Neural cell (in vitro differentiated cells): ENCODE data around the gene OR51G1. TPM values are rescaled to one million over a fixed set of nuclear protein-coding genes. Genes with fewer than 3 reads are reported as not detected.

Experiments used
- H2AFZ ChIP-seq: fragments of 200-600, 300-800 bp; sonication (generic), shearing (Covaris generic); 2 replicates; pipeline ENCODE4 v1.6.0; 2014; ENCODE audit warnings: low read depth, mild to moderate bottlenecking, antibody characterized with exemption, low read length, moderate library complexity
- H3F3A ChIP-seq: fragments of 200-600 bp; shearing (Covaris generic); 2 replicates; pipeline ENCODE4 v1.6.1; 2016; ENCODE audit warnings: mild to moderate bottlenecking, moderate library complexity, mixed read lengths, antibody characterized with exemption, low read length; ENCODE audit not compliant: insufficient read depth, poor library complexity, severe bottlenecking
- H3K27ac ChIP-seq: fragments of 200-600, 300-800 bp; sonication (generic), shearing (Covaris generic); 2 replicates; pipeline ENCODE4 v1.5.1; 2014; ENCODE audit warnings: mild to moderate bottlenecking, low read length, moderate library complexity
- H3K27me3 ChIP-seq: fragments of 300-800, 200-600 bp; sonication (generic), shearing (Covaris generic); 2 replicates; pipeline ENCODE4 v1.6.0; 2014; ENCODE audit warnings: mild to moderate bottlenecking, low read depth, low read length, moderate library complexity; ENCODE audit not compliant: insufficient read depth
- H3K36me3 ChIP-seq: fragments of 300-800, 200-600 bp; sonication (generic), shearing (Covaris generic); 2 replicates; pipeline ENCODE4 v1.5.1; 2014; ENCODE audit warnings: mild to moderate bottlenecking, antibody characterized with exemption, low read length, moderate library complexity; ENCODE audit not compliant: insufficient read depth
- H3K4me2 ChIP-seq: fragments of 300-800, 200-600 bp; sonication (generic), shearing (Covaris generic); 2 replicates; pipeline ENCODE4 v1.6.0; 2014; ENCODE audit warnings: mild to moderate bottlenecking, low read length
- H3K4me3 ChIP-seq: fragments of 300-800, 200-600 bp; sonication (generic), shearing (Covaris generic); 2 replicates; pipeline ENCODE4 v1.5.1; 2014; ENCODE audit warnings: mild to moderate bottlenecking, low read length, moderate library complexity
- H3K79me2 ChIP-seq: fragments of 200-600 bp; shearing (Covaris generic); replicated peaks from 2 replicates; pipeline ENCODE4 v1.6.0; 2014; ENCODE audit warnings: mild to moderate bottlenecking, low read length, moderate library complexity; ENCODE audit not compliant: insufficient read depth
- H3K9ac ChIP-seq: fragments of 300-800, 200-600 bp; sonication (generic), shearing (Covaris generic); 2 replicates; pipeline ENCODE4 v1.6.1; 2016; ENCODE audit warnings: mild to moderate bottlenecking, low read length, mixed read lengths
- H3K9me2 ChIP-seq: fragments of 200-600 bp; shearing (Covaris generic); 2 replicates; pipeline ENCODE4 v1.6.1; 2016; ENCODE audit warnings: mild to moderate bottlenecking, low read length, mixed read lengths; ENCODE audit not compliant: insufficient read depth
- H3K9me3 ChIP-seq: fragments of 200-600, 300-800 bp; sonication (generic), shearing (Covaris generic); 2 replicates; pipeline ENCODE4 v1.6.1; 2016; ENCODE audit warnings: mild to moderate bottlenecking, mixed run types, low read length, moderate library complexity, mixed read lengths
- H4K20me1 ChIP-seq: fragments of 200-600 bp; shearing (Covaris generic); 2 replicates; pipeline ENCODE4 v1.6.1; 2016; ENCODE audit warnings: mild to moderate bottlenecking, mixed run types; ENCODE audit not compliant: insufficient read depth
- CTCF ChIP-seq: fragments of 450-650 bp; IDR thresholded peaks from 2 replicates; pipeline ENCODE4 v1.5.1; 2014; ENCODE audit warnings: antibody characterized with exemption, mild to moderate bottlenecking, moderate library complexity; ENCODE audit not compliant: poor library complexity, severe bottlenecking
- EP300 ChIP-seq: fragments of 450-650 bp; conservative IDR thresholded peaks from 2 replicates; pipeline ENCODE4 v1.6.1; 2014; ENCODE audit warnings: antibody characterized with exemption, mild to moderate bottlenecking, moderate library complexity; ENCODE audit not compliant: poor library complexity, severe bottlenecking
- EZH2 ChIP-seq: fragments of 200-600, 300-800 bp; shearing (Covaris generic), sonication (generic); IDR thresholded peaks from 2 replicates; pipeline ENCODE4 v1.6.1; 2014; ENCODE audit warnings: antibody characterized with exemption, low read length, borderline replicate concordance, mild to moderate bottlenecking; ENCODE audit not compliant: insufficient read depth, poor library complexity, severe bottlenecking
- MXI1 ChIP-seq: fragments of 450-650 bp; conservative IDR thresholded peaks from 2 replicates; pipeline ENCODE4 v1.6.1; 2014; ENCODE audit warnings: antibody characterized with exemption, mild to moderate bottlenecking; ENCODE audit not compliant: poor library complexity, severe bottlenecking
- POLR2AphosphoS5 ChIP-seq: IDR thresholded peaks from 2 replicates; pipeline ENCODE4 v1.6.1; 2012
- RAD21 ChIP-seq: fragments of 450-650 bp; conservative IDR thresholded peaks from 2 replicates; pipeline ENCODE4 v1.6.1; 2014; ENCODE audit warnings: antibody characterized with exemption, mild to moderate bottlenecking, moderate library complexity
- REST ChIP-seq: IDR thresholded peaks from 2 replicates; pipeline ENCODE4 v1.6.1; 2012; ENCODE audit warnings: borderline replicate concordance
- SMC3 ChIP-seq: fragments of 450-650 bp; conservative IDR thresholded peaks from 2 replicates; pipeline ENCODE4 v1.6.1; 2014; ENCODE audit warnings: antibody characterized with exemption, mild to moderate bottlenecking, moderate library complexity; ENCODE audit not compliant: poor library complexity
- TAF1 ChIP-seq: IDR thresholded peaks from 2 replicates; pipeline ENCODE4 v1.6.1; 2012; ENCODE audit warnings: low read depth
- polyA plus RNA-seq: library from polyadenylated mRNA; depleted of rRNA; stranded (reverse); fragments of >200 nt; gene quantifications from 2 replicates; pipeline ENCODE4 v1.2.3, GENCODE V29; 2014

The OR51G1 gene
- polyA plus RNA-seq, 1 donor from 2014 or later: not detected

- no peak overlapping the region for H3K9ac ChIP-seq
- no peak overlapping the region for H3K4me3 ChIP-seq
- H4K20me1 ChIP-seq: no peaks in the 10 kb centered on the region
- no peak overlapping the region for H3K27ac ChIP-seq
- H2AFZ ChIP-seq: no peak overlapping the region
- no peaks in the 10 kb centered on the region for H3K9me2 ChIP-seq
- no peaks in the 10 kb centered on the region for H3K9me3 ChIP-seq
- H3K36me3 ChIP-seq: no peaks in the 10 kb centered on the region
- H3K4me2 ChIP-seq: no peak overlapping the region
- no peaks in the 10 kb centered on the region for H3K79me2 ChIP-seq
- H3K27me3 ChIP-seq: no peaks in the 10 kb centered on the region
- no peaks in the 10 kb centered on the region for H3F3A ChIP-seq
- TF ChIP-seq EZH2 (no peak), TAF1 (no peak), POLR2AphosphoS5 (no peak), CTCF (no peak), REST (no peak)
Observed at GRCh38 chr11:4887591-4887990, 36.5 kb downstream of the OR51G1 start.

GRCh38 chr11:4886186-4886585 lies 38.0 kb downstream of the OR51G1 start:
- no peaks in the 10 kb centered on the region for H3F3A ChIP-seq
- no peaks in the 10 kb centered on the region for H3K36me3 ChIP-seq
- H3K27ac ChIP-seq: no peak overlapping the region
- no peaks in the 10 kb centered on the region for H3K9me3 ChIP-seq
- no peaks in the 10 kb centered on the region for H3K9me2 ChIP-seq
- no peaks in the 10 kb centered on the region for H3K79me2 ChIP-seq
- H2AFZ ChIP-seq: no peak overlapping the region
- H3K4me2 ChIP-seq: no peak overlapping the region
- TF ChIP-seq RAD21 (no peak), SMC3 (no peak)
- no peaks in the 10 kb centered on the region for H4K20me1 ChIP-seq
- no peak overlapping the region for H3K9ac ChIP-seq
- no peak overlapping the region for H3K4me3 ChIP-seq
- no peaks in the 10 kb centered on the region for H3K27me3 ChIP-seq

GRCh38 chr11:4884361-4884760 lies 39.8 kb downstream of the OR51G1 start:
- Histone ChIP-seq H3K4me3 (no peak overlapping the region), H3K9me3 (no peaks in the 10 kb centered on the region)
- no peak for TF ChIP-seq EP300
- TF ChIP-seq RAD21: no peak
- no peak for TF ChIP-seq MXI1

More at GRCh38 chr11:4884361-4884760, 39.8 kb downstream of the OR51G1 start:
- Histone ChIP-seq H3F3A (no peaks in the 10 kb centered on the region), H3K27ac (no peak overlapping the region), H3K4me2 (no peak overlapping the region), H3K79me2 (no peaks in the 10 kb centered on the region), H2AFZ (no peak overlapping the region), H3K36me3 (no peaks in the 10 kb centered on the region), H3K9me2 (no peaks in the 10 kb centered on the region), H3K27me3 (no peaks in the 10 kb centered on the region), H4K20me1 (no peaks in the 10 kb centered on the region), H3K9ac (no peak overlapping the region)
